NCI-H1092 treated with DMSO at 0.1 percent for 48 hours (cell line): ENCODE results near the gene RAD51AP2.

Source experiments
- DNase-seq: peaks from one replicate; lab custom pipeline; 2025; lab: John Stamatoyannopoulos, UW

Gene RAD51AP2

GRCh38 chr2:17470855-17471641 is 47.2 kb downstream of the RAD51AP2 start:
- DNase-seq, result peak; percentile 11

GRCh38 chr2:17461087-17461475 is 57.2 kb downstream of the RAD51AP2 start:
- DNase-seq, result no peak
